ENCODE data around the gene MRTFB. TPM values are rescaled to one million over a fixed set of nuclear protein-coding genes. Genes with fewer than 3 reads are reported as not detected.
A peak's percentile ranks its signal among the peaks of the same experiment; 100 is the strongest.

MRTFB gene
- polyA plus RNA-seq, 4 donors: 3.1 to 20.2 (median 9.4) TPM

DNA sequence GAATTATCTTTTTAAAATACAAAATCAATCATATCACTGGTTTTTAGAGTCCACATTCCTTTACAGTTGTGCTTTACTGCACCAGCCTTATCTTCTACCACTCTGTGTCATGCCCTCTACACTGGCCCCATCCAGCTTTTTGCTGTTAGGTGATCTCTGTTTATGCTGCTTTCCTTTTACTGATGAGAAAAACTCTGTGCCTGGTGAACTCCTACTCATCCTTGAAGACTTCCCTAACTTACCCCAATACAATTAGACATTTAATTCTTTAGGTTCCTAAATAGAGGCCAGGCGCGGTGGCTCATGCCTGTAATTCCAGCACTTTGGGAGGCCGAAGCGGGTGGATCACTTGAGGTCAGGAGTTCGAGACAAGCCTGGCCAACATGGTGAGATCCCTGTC lies 64.6 kb downstream of the MRTFB start:
- no peaks in the 10 kb centered on the region for H3K27me3 ChIP-seq (ENCODE audit: control insufficient read depth in 3 of 3, insufficient read depth in 3 of 3, low read length in 3 of 3)
- 97 to 99% (median 98%) methylated on average over 5 of the region's 5 CpGs for WGBS, 3 donors
- no peak for FAIRE-seq

DNA sequence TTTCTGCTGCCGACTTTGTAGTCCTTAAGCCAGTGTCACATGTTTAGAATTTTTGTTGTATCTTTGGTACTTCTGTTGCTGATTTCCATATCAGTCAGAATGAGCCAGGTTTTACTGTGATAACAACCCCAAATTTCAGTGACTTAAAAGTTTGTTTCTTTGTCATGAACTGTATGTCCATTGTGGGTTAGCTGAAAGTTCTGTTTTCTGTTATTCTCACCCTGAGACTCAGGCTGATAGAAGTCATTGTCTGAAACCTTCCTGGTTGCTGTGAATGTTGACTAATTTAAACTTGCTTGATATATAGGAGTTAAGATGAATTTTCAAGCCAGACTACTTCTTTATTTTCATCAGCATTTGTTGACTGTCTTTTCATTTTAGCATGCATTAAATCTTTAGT lies 68.8 kb downstream of the MRTFB start:
- Histone ChIP-seq H3K27me3 (ENCODE audit: control insufficient read depth in 3 of 3, insufficient read depth in 3 of 3, low read length in 3 of 3) (no peaks in the 10 kb centered on the region), H3K4me3 (ENCODE audit: low read depth in 1 of 3, low read length in 3 of 3) (no peak overlapping the region), H3K4me1 (ENCODE audit: control insufficient read depth in 3 of 3, insufficient read depth in 2 of 3, low read depth in 1 of 3, low read length in 2 of 3) (no peaks in the 10 kb centered on the region), H3K9me3 (ENCODE audit: control insufficient read depth in 2 of 2, insufficient read depth in 1 of 2, low read depth in 1 of 2, low read length in 1 of 2) (peaks cover 0 to 2% of the 10 kb centered on the region in 2 donors), H3K36me3 (ENCODE audit: control insufficient read depth in 3 of 3, insufficient read depth in 2 of 3, low read depth in 1 of 3, low read length in 3 of 3) (peaks cover 0 to 4% (median 3%) of the 10 kb centered on the region in 3 donors), H3K27ac (ENCODE audit: low read depth in 1 of 3, low read length in 2 of 3) (no peak overlapping the region)
- no peak for DNase-seq
- FAIRE-seq: no peak
- 96 to 99% (median 97%) methylated on average over 1 of the region's 1 CpG for WGBS, 3 donors

More for the DNA sequence above, 64.6 kb downstream of the MRTFB start:
- DNase-seq: no peak
- H3K36me3 ChIP-seq (ENCODE audit: control insufficient read depth in 3 of 3, insufficient read depth in 2 of 3, low read depth in 1 of 3, low read length in 3 of 3): peaks cover 0 to 4% (median 3%) of the 10 kb centered on the region in 3 donors
- no peaks in the 10 kb centered on the region for H3K4me1 ChIP-seq (ENCODE audit: control insufficient read depth in 3 of 3, insufficient read depth in 2 of 3, low read depth in 1 of 3, low read length in 2 of 3)
- peaks cover 0 to 2% of the 10 kb centered on the region in 2 donors for H3K9me3 ChIP-seq (ENCODE audit: control insufficient read depth in 2 of 2, insufficient read depth in 1 of 2, low read depth in 1 of 2, low read length in 1 of 2)
- H3K4me3 ChIP-seq (ENCODE audit: low read depth in 1 of 3, low read length in 3 of 3): no peak overlapping the region
- no peak overlapping the region for H3K27ac ChIP-seq (ENCODE audit: low read depth in 1 of 3, low read length in 2 of 3)

- WGBS, 3 donors: 94 to 95% (median 94%) methylated on average over 5 of the region's 5 CpGs
- Histone ChIP-seq H3K4me1 (ENCODE audit: control insufficient read depth in 3 of 3, insufficient read depth in 2 of 3, low read depth in 1 of 3, low read length in 2 of 3) (no peaks in the 10 kb centered on the region), H3K36me3 (ENCODE audit: control insufficient read depth in 3 of 3, insufficient read depth in 2 of 3, low read depth in 1 of 3, low read length in 3 of 3) (peaks cover 0 to 6% (median 3%) of the 10 kb centered on the region in 3 donors), H3K27ac (ENCODE audit: low read depth in 1 of 3, low read length in 2 of 3) (no peak overlapping the region), H3K27me3 (ENCODE audit: control insufficient read depth in 3 of 3, insufficient read depth in 3 of 3, low read length in 3 of 3) (no peaks in the 10 kb centered on the region), H3K9me3 (ENCODE audit: control insufficient read depth in 2 of 2, insufficient read depth in 1 of 2, low read depth in 1 of 2, low read length in 1 of 2) (peaks cover 0 to 2% of the 10 kb centered on the region in 2 donors), H3K4me3 (ENCODE audit: low read depth in 1 of 3, low read length in 3 of 3) (no peak overlapping the region)
- DNase-seq (no peak), FAIRE-seq (no peak)
Observed at GRCh38 chr16:14140923-14141322, 69.8 kb downstream of the MRTFB start.

GRCh38 chr16:14146445-14146844 lies 75.3 kb downstream of the MRTFB start:
- H3K9me3 ChIP-seq (ENCODE audit: control insufficient read depth in 2 of 2, insufficient read depth in 1 of 2, low read depth in 1 of 2, low read length in 1 of 2): no peaks in the 10 kb centered on the region
- peaks cover 0 to 2% (median 0%) of the 10 kb centered on the region in 3 donors for H3K36me3 ChIP-seq (ENCODE audit: control insufficient read depth in 3 of 3, insufficient read depth in 2 of 3, low read depth in 1 of 3, low read length in 3 of 3)
- H3K4me3 ChIP-seq (ENCODE audit: low read depth in 1 of 3, low read length in 3 of 3): no peak overlapping the region
- peak overlapping the region in 2 of 3 donors; percentile 26 to 29 for H3K27ac ChIP-seq (ENCODE audit: low read depth in 1 of 3, low read length in 2 of 3)
- no peak for FAIRE-seq
- no peaks in the 10 kb centered on the region for H3K27me3 ChIP-seq (ENCODE audit: control insufficient read depth in 3 of 3, insufficient read depth in 3 of 3, low read length in 3 of 3)
- H3K4me1 ChIP-seq (ENCODE audit: control insufficient read depth in 3 of 3, insufficient read depth in 2 of 3, low read depth in 1 of 3, low read length in 2 of 3): no peaks in the 10 kb centered on the region
- peak; percentile 20 to 49 for DNase-seq

DNA sequence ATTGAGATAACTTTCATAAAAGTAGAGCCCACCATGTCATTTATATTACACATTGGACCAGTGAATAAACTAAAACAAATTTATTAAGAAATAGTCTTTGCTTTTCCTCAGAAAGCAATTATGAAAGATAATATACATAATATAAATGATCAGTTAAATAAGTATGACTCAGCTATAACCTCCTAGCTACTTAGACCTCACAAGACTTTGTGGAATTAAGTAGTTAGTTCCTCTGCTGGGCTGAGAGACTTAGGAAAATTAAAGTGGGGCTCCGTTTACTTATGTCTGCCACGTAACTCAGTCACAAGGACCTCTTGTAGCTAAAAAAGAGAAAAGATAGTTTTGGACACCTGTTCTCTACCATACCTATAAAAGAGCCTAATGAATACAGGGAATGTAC lies 76.9 kb downstream of the MRTFB start:
- no peak overlapping the region for H3K4me3 ChIP-seq (ENCODE audit: low read depth in 1 of 3, low read length in 3 of 3)
- DNase-seq: no peak
- no peak for FAIRE-seq
- H3K4me1 ChIP-seq (ENCODE audit: control insufficient read depth in 3 of 3, insufficient read depth in 2 of 3, low read depth in 1 of 3, low read length in 2 of 3): no peaks in the 10 kb centered on the region
- peaks cover 0 to 2% (median 0%) of the 10 kb centered on the region in 3 donors for H3K36me3 ChIP-seq (ENCODE audit: control insufficient read depth in 3 of 3, insufficient read depth in 2 of 3, low read depth in 1 of 3, low read length in 3 of 3)
- WGBS, 3 donors: 83 to 95% (median 91%) methylated on average over 2 of the region's 2 CpGs
- H3K27me3 ChIP-seq (ENCODE audit: control insufficient read depth in 3 of 3, insufficient read depth in 3 of 3, low read length in 3 of 3): no peaks in the 10 kb centered on the region
- H3K27ac ChIP-seq (ENCODE audit: low read depth in 1 of 3, low read length in 2 of 3): no peak overlapping the region
- H3K9me3 ChIP-seq (ENCODE audit: control insufficient read depth in 2 of 2, insufficient read depth in 1 of 2, low read depth in 1 of 2, low read length in 1 of 2): no peaks in the 10 kb centered on the region

GRCh38 chr16:14148569-14148968 lies 77.5 kb downstream of the MRTFB start:
- H3K27ac ChIP-seq (ENCODE audit: low read depth in 1 of 3, low read length in 2 of 3): no peak overlapping the region
- H3K4me1 ChIP-seq (ENCODE audit: control insufficient read depth in 3 of 3, insufficient read depth in 2 of 3, low read depth in 1 of 3, low read length in 2 of 3): no peaks in the 10 kb centered on the region
- no peaks in the 10 kb centered on the region for H3K9me3 ChIP-seq (ENCODE audit: control insufficient read depth in 2 of 2, insufficient read depth in 1 of 2, low read depth in 1 of 2, low read length in 1 of 2)
- FAIRE-seq (no peak), DNase-seq (no peak)
- no peaks in the 10 kb centered on the region for H3K27me3 ChIP-seq (ENCODE audit: control insufficient read depth in 3 of 3, insufficient read depth in 3 of 3, low read length in 3 of 3)
- 87 to 95% (median 94%) methylated on average over 8 of the region's 8 CpGs for WGBS, 3 donors
- no peak overlapping the region for H3K4me3 ChIP-seq (ENCODE audit: low read depth in 1 of 3, low read length in 3 of 3)
- H3K36me3 ChIP-seq (ENCODE audit: control insufficient read depth in 3 of 3, insufficient read depth in 2 of 3, low read depth in 1 of 3, low read length in 3 of 3): peaks cover 0 to 2% (median 0%) of the 10 kb centered on the region in 3 donors

- no peak overlapping the region for H3K27ac ChIP-seq (ENCODE audit: low read depth in 1 of 3, low read length in 2 of 3)
- no peak overlapping the region for H3K4me3 ChIP-seq (ENCODE audit: low read depth in 1 of 3, low read length in 3 of 3)
- no peaks in the 10 kb centered on the region for H3K27me3 ChIP-seq (ENCODE audit: control insufficient read depth in 3 of 3, insufficient read depth in 3 of 3, low read length in 3 of 3)
- no peaks in the 10 kb centered on the region for H3K4me1 ChIP-seq (ENCODE audit: control insufficient read depth in 3 of 3, insufficient read depth in 2 of 3, low read depth in 1 of 3, low read length in 2 of 3)
- DNase-seq (no peak), FAIRE-seq (no peak)
- 92 to 97% (median 93%) methylated on average over 5 of the region's 5 CpGs for WGBS, 3 donors
- no peaks in the 10 kb centered on the region for H3K9me3 ChIP-seq (ENCODE audit: control insufficient read depth in 2 of 2, insufficient read depth in 1 of 2, low read depth in 1 of 2, low read length in 1 of 2)
- peaks cover 0 to under 1% (median 0%) of the 10 kb centered on the region in 3 donors for H3K36me3 ChIP-seq (ENCODE audit: control insufficient read depth in 3 of 3, insufficient read depth in 2 of 3, low read depth in 1 of 3, low read length in 3 of 3)
Observed at GRCh38 chr16:14150796-14151195, 79.7 kb downstream of the MRTFB start.

GRCh38 chr16:14151256-14152030 lies 80.3 kb downstream of the MRTFB start:
- DNase-seq (no peak), FAIRE-seq (no peak)
- 78 to 94% (median 85%) methylated on average over 2 of the region's 2 CpGs for WGBS, 3 donors
- no peaks in the 10 kb centered on the region for H3K36me3 ChIP-seq (ENCODE audit: control insufficient read depth in 3 of 3, insufficient read depth in 2 of 3, low read depth in 1 of 3, low read length in 3 of 3)
- H3K4me1 ChIP-seq (ENCODE audit: control insufficient read depth in 3 of 3, insufficient read depth in 2 of 3, low read depth in 1 of 3, low read length in 2 of 3): no peaks in the 10 kb centered on the region
- H3K9me3 ChIP-seq (ENCODE audit: control insufficient read depth in 2 of 2, insufficient read depth in 1 of 2, low read depth in 1 of 2, low read length in 1 of 2): no peaks in the 10 kb centered on the region
- no peaks in the 10 kb centered on the region for H3K27me3 ChIP-seq (ENCODE audit: control insufficient read depth in 3 of 3, insufficient read depth in 3 of 3, low read length in 3 of 3)
- H3K4me3 ChIP-seq (ENCODE audit: low read depth in 1 of 3, low read length in 3 of 3): no peak overlapping the region
- peak overlapping the region in 1 of 3 donors; percentile 1 for H3K27ac ChIP-seq (ENCODE audit: low read depth in 1 of 3, low read length in 2 of 3)
